ENCODE measurements around the gene APMAP.

Gene APMAP

GRCh38 chr20:24989162-24989561, 3.4 kb downstream of the APMAP start:
- ChIA-PET POLR2A (no interaction called here), CTCF (no interaction called here)
- TF ChIP-seq ELK4 (IDR thresholded peaks at IDR 0.05; ENCODE audit: borderline replicate concordance, low read depth, low read length) (no peak), SP3 (tag by site-specific recombination; IDR thresholded peaks at IDR 0.05) (no peak), ZNF843 (tag by site-specific recombination; IDR thresholded peaks at IDR 0.05) (no peak), ZEB2 (tag by site-specific recombination; IDR thresholded peaks at IDR 0.05) (no peak), ZNF558 (tag by site-specific recombination; IDR thresholded peaks at IDR 0.05) (no peak), TRIM28 (IDR thresholded peaks at IDR 0.05; ENCODE audit: borderline replicate concordance, low read length) (no peak), ZNF701 (tag by site-specific recombination; IDR thresholded peaks at IDR 0.05) (no peak), SETDB1 (IDR thresholded peaks at IDR 0.05; ENCODE audit: insufficient read length, low read length) (no peak), ZNF664 (tag by site-specific recombination; IDR thresholded peaks at IDR 0.05) (no peak), KLF8 (tag by site-specific recombination; IDR thresholded peaks at IDR 0.05) (no peak), ZSCAN30 (tag by site-specific recombination; IDR thresholded peaks at IDR 0.05) (no peak), ZNF670 (tag by site-specific recombination; IDR thresholded peaks at IDR 0.05; ENCODE audit: low read depth) (no peak), ZNF513 (tag by site-specific recombination; IDR thresholded peaks at IDR 0.05) (no peak), SP2 (tag by site-specific recombination; IDR thresholded peaks at IDR 0.05) (no peak), ZSCAN5A (tag by site-specific recombination; IDR thresholded peaks at IDR 0.05) (no peak), ZBTB11 (tag by site-specific recombination; conservative IDR thresholded peaks at IDR 0.05; ENCODE audit: low read depth) (no peak)
- Histone ChIP-seq H3K9me3 (ENCODE audit: control insufficient read depth, insufficient read depth, low read depth, low read length) (no peaks in the 10 kb centered on the region), H3K36me3 (ENCODE audit: control insufficient read depth in 2 of 2, insufficient read depth in 1 of 2, low read length in 2 of 2) (peaks cover 0 to 9% of the 10 kb centered on the region in 2 experiments; a peak in 1 of 3 replicates), H3K4me1 (ENCODE audit: control insufficient read depth, insufficient read depth, low read length) (no peaks in the 10 kb centered on the region; the same call in none of the 2 replicates), H3K27ac (ENCODE audit: extremely low read depth, low read depth, low read length) (no peak overlapping the region), H3K4me3 (ENCODE audit: low read depth, low read length) (no peak overlapping the region)

- ChIA-PET CTCF (no interaction called here), POLR2A (no interaction called here)
- no peak overlapping the region for H3K27ac ChIP-seq (ENCODE audit: extremely low read depth, low read depth, low read length)
- H3K4me1 ChIP-seq (ENCODE audit: control insufficient read depth, insufficient read depth, low read length), result no peaks in the 10 kb centered on the region; the same call in none of the 2 replicates
- no peak overlapping the region for H3K4me3 ChIP-seq (ENCODE audit: low read depth, low read length)
- no peak for TF ChIP-seq CTCF (tag by site-specific recombination; IDR thresholded peaks at IDR 0.05)
- no peak for TF ChIP-seq ZNF645 (tag by site-specific recombination; IDR thresholded peaks at IDR 0.05)
- TF ChIP-seq ZBTB1 (tag by site-specific recombination; IDR thresholded peaks at IDR 0.05), result no peak
- no peak for TF ChIP-seq ZNF248 (tag by site-specific recombination; IDR thresholded peaks at IDR 0.05)
- no peak for TF ChIP-seq ZNF302 (tag by site-specific recombination; IDR thresholded peaks at IDR 0.05; ENCODE audit: low read depth)
- no peak for TF ChIP-seq ZNF596 (tag by site-specific recombination; IDR thresholded peaks at IDR 0.05)
- no peak for TF ChIP-seq ZNF112 (tag by site-specific recombination; IDR thresholded peaks at IDR 0.05)
- H3K36me3 ChIP-seq (ENCODE audit: control insufficient read depth in 2 of 2, insufficient read depth in 1 of 2, low read length in 2 of 2), result peaks cover 5 to 17% of the 10 kb centered on the region in 2 experiments; a peak in 2 of 3 replicates
- no peaks in the 10 kb centered on the region for H3K9me3 ChIP-seq (ENCODE audit: control insufficient read depth, insufficient read depth, low read depth, low read length)
These were observed 4.4 kb downstream of the APMAP start for GRCh38 chr20:24987873-24988835.

Measured in HEK293 (cell line).